AG09319 (cell line): ENCODE data around the gene POLR2A.
"Not testable (repeated sequence)": the region's sequence is repeated elsewhere in the genome, so short reads cannot be mapped to it uniquely, and the experiment has no call there.

Experiments
- DNase-seq: peaks from one replicate; pipeline ENCODE4 v3.0.0-alpha.2; 2010; ENCODE audit warnings: low read depth; ENCODE audit errors: extremely low read depth
- CTCF ChIP-seq: IDR thresholded peaks from 2 replicates; pipeline ENCODE4 v1.5.1; 2011; ENCODE audit warnings: low read depth, mild to moderate bottlenecking, inconsistent platforms, low read length, moderate library complexity

The POLR2A gene

GRCh38 chr17:7468804-7469389 lies 15.3 kb upstream of the POLR2A start:
- DNase-seq, result no peak
- TF ChIP-seq CTCF, result no peak

GRCh38 chr17:7469843-7470242 lies 14.3 kb upstream of the POLR2A start:
- not testable (repeated sequence) for DNase-seq

GRCh38 chr17:7470457-7470973 lies 13.7 kb upstream of the POLR2A start:
- DNase-seq, result not testable (repeated sequence)

GRCh38 chr17:7471729-7472128 lies 12.4 kb upstream of the POLR2A start:
- TF ChIP-seq CTCF, result no peak
- DNase-seq, result no peak

GRCh38 chr17:7474767-7475166 lies 9.4 kb upstream of the POLR2A start:
- not testable (repeated sequence) for DNase-seq

GRCh38 chr17:7475764-7476422 lies 8.3 kb upstream of the POLR2A start:
- no peak for DNase-seq
- no peak for TF ChIP-seq CTCF

- no peak for DNase-seq
- TF ChIP-seq CTCF, result no peak
These were observed 7.7 kb upstream of the POLR2A start for GRCh38 chr17:7476494-7476893.

GRCh38 chr17:7476951-7477350 lies 7.2 kb upstream of the POLR2A start:
- TF ChIP-seq CTCF, result no peak
- no peak for DNase-seq
